ENCODE results near the gene CAPZA1. TPM values are rescaled to one million over a fixed set of nuclear protein-coding genes. Genes with fewer than 3 reads are reported as not detected.

The CAPZA1 gene
- total RNA-seq, 6 donors from 2014 or later: 91.1 to 196 (median 128) TPM

DNA sequence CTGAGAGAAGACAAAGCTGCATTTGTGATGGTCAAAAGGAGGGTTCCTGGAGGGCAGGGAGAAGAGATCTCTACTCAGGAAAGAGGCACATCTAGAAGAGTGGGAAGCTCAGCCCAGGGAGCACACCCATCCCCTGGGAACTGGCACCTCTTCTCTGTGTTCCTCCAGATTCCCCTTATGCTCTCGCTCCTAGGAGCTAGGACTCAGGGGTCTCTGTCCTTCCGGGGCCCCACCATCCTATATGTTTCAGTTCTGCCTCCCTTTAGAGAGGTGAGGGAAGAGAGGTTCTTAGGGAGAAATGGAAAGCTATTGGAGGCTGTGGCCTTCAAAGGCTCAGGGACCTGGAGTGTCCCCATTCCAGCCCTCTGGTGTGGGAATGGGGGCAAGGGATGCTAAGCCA is 100.1 kb downstream of the CAPZA1 start:
- DNase-seq: no peak
- Histone ChIP-seq H3K27me3 (peaks cover 0 to 4% (median 0%) of the 10 kb centered on the region in 4 donors), H3K4me3 (no peak overlapping the region), H3K4me1 (peaks cover 20 to 35% (median 22%) of the 10 kb centered on the region in 4 donors), H3K9me3 (no peaks in the 10 kb centered on the region), H3K36me3 (no peaks in the 10 kb centered on the region), H3K27ac (no peak overlapping the region)
- 83 to 88% methylated on average over 1 to 2 of the region's 2 CpGs for WGBS, 2 donors
- TF ChIP-seq POLR2A (IDR thresholded peaks at IDR 0.05) (no peak), EP300 (IDR thresholded peaks at IDR 0.05) (no peak), POLR2AphosphoS5 (IDR thresholded peaks at IDR 0.05) (no peak)
- TF ChIP-seq, protein P1, sequence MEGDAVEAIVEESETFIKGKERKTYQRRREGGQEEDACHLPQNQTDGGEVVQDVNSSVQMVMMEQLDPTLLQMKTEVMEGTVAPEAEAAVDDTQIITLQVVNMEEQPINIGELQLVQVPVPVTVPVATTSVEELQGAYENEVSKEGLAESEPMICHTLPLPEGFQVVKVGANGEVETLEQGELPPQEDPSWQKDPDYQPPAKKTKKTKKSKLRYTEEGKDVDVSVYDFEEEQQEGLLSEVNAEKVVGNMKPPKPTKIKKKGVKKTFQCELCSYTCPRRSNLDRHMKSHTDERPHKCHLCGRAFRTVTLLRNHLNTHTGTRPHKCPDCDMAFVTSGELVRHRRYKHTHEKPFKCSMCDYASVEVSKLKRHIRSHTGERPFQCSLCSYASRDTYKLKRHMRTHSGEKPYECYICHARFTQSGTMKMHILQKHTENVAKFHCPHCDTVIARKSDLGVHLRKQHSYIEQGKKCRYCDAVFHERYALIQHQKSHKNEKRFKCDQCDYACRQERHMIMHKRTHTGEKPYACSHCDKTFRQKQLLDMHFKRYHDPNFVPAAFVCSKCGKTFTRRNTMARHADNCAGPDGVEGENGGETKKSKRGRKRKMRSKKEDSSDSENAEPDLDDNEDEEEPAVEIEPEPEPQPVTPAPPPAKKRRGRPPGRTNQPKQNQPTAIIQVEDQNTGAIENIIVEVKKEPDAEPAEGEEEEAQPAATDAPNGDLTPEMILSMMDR (IDR thresholded peaks at IDR 0.05): no peak
- no peak for ATAC-seq (ENCODE audit: low FRiP score in 2 of 2)

DNA sequence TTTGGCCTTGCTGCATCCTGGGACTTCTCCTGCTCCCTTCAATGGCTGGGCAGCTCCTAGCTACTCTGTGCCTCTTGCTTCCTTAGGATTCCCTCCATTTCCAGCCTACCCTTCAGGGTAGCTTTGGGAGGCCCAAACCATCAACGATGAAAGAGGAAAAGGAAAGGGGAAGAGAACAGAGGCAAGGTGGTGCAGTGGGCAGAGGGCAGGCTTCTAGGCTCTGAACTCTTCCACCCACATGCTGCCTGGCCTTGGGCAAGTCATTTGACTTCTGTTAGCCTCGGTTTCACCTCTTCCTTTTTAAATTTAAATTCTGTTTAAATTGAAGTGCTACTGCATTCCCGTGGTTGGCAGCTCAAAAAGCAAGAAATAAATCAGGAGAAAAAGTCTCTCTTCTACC is 101.2 kb downstream of the CAPZA1 start:
- H3K27ac ChIP-seq: no peak overlapping the region
- no peak for TF ChIP-seq POLR2AphosphoS5 (IDR thresholded peaks at IDR 0.05)
- no peak for TF ChIP-seq EP300 (IDR thresholded peaks at IDR 0.05)
- TF ChIP-seq, protein P1 (IDR thresholded peaks at IDR 0.05): no peak
- no peak for TF ChIP-seq POLR2A (IDR thresholded peaks at IDR 0.05)
- H3K36me3 ChIP-seq: no peaks in the 10 kb centered on the region
- H3K4me3 ChIP-seq: no peak overlapping the region
- H3K4me1 ChIP-seq: peaks cover 14 to 28% (median 18%) of the 10 kb centered on the region in 4 donors
- peaks cover 0 to 4% (median 0%) of the 10 kb centered on the region in 4 donors for H3K27me3 ChIP-seq
- DNase-seq: no peak
- 54 to 64% methylated on average over 3 of the region's 3 CpGs for WGBS, 2 donors
- H3K9me3 ChIP-seq: no peaks in the 10 kb centered on the region
- ATAC-seq (ENCODE audit: low FRiP score in 2 of 2): no peak

Small RNA genes within 50 kb of the gene (small RNA-seq; reads per million reads assigned to genes)
- gene RNU7-70P: 0 reads per million in 4 donors

Other genes starting within 250 kb of the CAPZA1 start
- gene CTTNBP2NL, start 223.6 kb upstream of the CAPZA1 start, total RNA-seq: 10 to 100 TPM; 33.1 to 95.3 (median 53.7) TPM
- 10 to 100 TPM in 3 of 6 donors, 1 to 10 TPM in 3; 4.5 to 19.9 (median 9.5) TPM for gene WNT2B, start 110.9 kb upstream of the CAPZA1 start, total RNA-seq
- gene ST7L, start 691 bp upstream of the CAPZA1 start, total RNA-seq: 10 to 100 TPM; 14.4 to 33.9 (median 16.1) TPM
- gene MOV10, start 54.8 kb downstream of the CAPZA1 start, total RNA-seq: 100 to 1,000 TPM in 2 of 6 donors, 10 to 100 TPM in 4; 26.5 to 161 (median 56.0) TPM
- 100 to 1,000 TPM in 5 of 6 donors, 10 to 100 TPM in 1; 80.9 to 218 (median 132) TPM for gene RHOC, start 87.3 kb downstream of the CAPZA1 start, total RNA-seq
- gene PPM1J, start 95.5 kb downstream of the CAPZA1 start, total RNA-seq: under 1 TPM in 5 of 6 donors, not detected in 1; 0.55 to 0.91 (median 0.74) TPM